Vagina (tissue), 2 donors: Measurements from ENCODE around the gene CTSL.

Experiments used
- CTCF ChIP-seq, 3 experiments: fragments of 450-650 bp in 2 of 3; fragments of 200-600 bp in 1 of 3; sonication (generic) in 1 of 3; IDR thresholded peaks; one replicate each; pipeline ENCODE4 v1.5.1; 2017 to 2019; ENCODE audit warnings: antibody characterized with exemption in 3 of 3, mild to moderate bottlenecking in 2 of 3, moderate library complexity in 2 of 3
- POLR2A ChIP-seq, 2 donors: fragments of 450-650 bp; IDR thresholded peaks; one replicate each; pipeline ENCODE4 v1.6.1; 2017; ENCODE audit warnings: antibody characterized with exemption in 2 of 2, mild to moderate bottlenecking in 2 of 2, moderate library complexity in 2 of 2

- no peak for TF ChIP-seq CTCF (IDR thresholded peaks at IDR 0.05)
- TF ChIP-seq POLR2A (IDR thresholded peaks at IDR 0.05): no peak
Measured at GRCh38 chr9:87753313-87753712, 27.4 kb downstream of the CTSL start.
